Measurements from ENCODE around the gene DIRAS3. TPM values are rescaled to one million over a fixed set of nuclear protein-coding genes. Genes with fewer than 3 reads are reported as not detected.

Gene DIRAS3
- total and polyA plus RNA-seq, 4 donors, result 0.92 to 2.3 (median 1.9) TPM; not detected in 1

DNA sequence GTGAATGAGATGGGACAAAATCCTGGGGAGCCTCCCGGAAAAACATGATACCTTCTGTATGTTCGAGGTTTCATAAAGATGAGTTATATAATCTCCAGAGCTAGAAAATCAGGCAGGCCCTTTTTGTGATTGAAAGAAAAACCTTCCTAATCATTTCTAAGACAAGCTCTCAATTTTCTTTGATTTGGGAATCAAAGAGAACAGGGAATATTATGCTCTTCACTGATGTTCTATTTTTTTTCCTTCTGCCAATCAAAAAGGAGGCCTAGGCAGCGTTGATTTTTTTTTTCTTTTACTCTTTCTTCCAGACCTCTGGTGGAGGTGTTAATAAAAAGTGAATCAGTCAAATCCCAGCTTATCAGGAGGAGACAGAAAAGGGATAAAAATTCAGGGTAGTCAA lies 34.5 kb downstream of the DIRAS3 start (continued):
- TF ChIP-seq, protein P1, sequence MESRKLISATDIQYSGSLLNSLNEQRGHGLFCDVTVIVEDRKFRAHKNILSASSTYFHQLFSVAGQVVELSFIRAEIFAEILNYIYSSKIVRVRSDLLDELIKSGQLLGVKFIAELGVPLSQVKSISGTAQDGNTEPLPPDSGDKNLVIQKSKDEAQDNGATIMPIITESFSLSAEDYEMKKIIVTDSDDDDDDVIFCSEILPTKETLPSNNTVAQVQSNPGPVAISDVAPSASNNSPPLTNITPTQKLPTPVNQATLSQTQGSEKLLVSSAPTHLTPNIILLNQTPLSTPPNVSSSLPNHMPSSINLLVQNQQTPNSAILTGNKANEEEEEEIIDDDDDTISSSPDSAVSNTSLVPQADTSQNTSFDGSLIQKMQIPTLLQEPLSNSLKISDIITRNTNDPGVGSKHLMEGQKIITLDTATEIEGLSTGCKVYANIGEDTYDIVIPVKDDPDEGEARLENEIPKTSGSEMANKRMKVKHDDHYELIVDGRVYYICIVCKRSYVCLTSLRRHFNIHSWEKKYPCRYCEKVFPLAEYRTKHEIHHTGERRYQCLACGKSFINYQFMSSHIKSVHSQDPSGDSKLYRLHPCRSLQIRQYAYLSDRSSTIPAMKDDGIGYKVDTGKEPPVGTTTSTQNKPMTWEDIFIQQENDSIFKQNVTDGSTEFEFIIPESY (IDR thresholded peaks at IDR 0.05), result no peak
- TF ChIP-seq NR2F2 (IDR thresholded peaks at IDR 0.05) (no peak), FOXA2 (IDR thresholded peaks at IDR 0.05) (no peak)
- TF ChIP-seq, protein P2, sequence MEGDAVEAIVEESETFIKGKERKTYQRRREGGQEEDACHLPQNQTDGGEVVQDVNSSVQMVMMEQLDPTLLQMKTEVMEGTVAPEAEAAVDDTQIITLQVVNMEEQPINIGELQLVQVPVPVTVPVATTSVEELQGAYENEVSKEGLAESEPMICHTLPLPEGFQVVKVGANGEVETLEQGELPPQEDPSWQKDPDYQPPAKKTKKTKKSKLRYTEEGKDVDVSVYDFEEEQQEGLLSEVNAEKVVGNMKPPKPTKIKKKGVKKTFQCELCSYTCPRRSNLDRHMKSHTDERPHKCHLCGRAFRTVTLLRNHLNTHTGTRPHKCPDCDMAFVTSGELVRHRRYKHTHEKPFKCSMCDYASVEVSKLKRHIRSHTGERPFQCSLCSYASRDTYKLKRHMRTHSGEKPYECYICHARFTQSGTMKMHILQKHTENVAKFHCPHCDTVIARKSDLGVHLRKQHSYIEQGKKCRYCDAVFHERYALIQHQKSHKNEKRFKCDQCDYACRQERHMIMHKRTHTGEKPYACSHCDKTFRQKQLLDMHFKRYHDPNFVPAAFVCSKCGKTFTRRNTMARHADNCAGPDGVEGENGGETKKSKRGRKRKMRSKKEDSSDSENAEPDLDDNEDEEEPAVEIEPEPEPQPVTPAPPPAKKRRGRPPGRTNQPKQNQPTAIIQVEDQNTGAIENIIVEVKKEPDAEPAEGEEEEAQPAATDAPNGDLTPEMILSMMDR (IDR thresholded peaks at IDR 0.05; ENCODE audit: low read depth, low read length, missing input control), result no peak

DNA sequence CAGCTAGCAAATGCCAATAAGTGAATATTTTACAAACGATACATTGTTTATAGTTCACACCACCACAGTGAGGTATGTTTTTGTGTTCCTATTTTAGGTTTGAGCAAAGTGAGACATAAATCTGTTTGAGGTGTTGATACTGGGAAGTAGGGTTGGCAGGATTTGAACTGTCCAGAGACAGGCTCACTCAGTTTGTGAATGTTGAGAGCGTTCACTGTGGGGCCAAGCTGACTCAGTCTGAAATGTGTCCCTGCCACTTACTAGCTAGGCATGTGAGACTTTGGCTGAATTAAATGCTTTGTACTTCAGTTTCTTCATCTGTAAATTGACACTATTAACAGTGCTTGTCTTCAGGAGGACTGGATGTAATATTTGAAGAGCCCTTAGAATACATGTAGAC lies 35.1 kb downstream of the DIRAS3 start:
- no peaks in the 10 kb centered on the region for H3K4me1 ChIP-seq (ENCODE audit: control insufficient read depth in 4 of 4, insufficient read depth in 4 of 4, low read length in 3 of 4)
- TF ChIP-seq, protein P3, sequence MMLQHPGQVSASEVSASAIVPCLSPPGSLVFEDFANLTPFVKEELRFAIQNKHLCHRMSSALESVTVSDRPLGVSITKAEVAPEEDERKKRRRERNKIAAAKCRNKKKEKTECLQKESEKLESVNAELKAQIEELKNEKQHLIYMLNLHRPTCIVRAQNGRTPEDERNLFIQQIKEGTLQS (IDR thresholded peaks at IDR 0.05), result no peak
- TF ChIP-seq FOXA1 (IDR thresholded peaks at IDR 0.05) (no peak), YY1 (IDR thresholded peaks at IDR 0.05) (no peak), HNF4G (IDR thresholded peaks at IDR 0.05) (no peak), SP1 (IDR thresholded peaks at IDR 0.05) (no peak), HNF4A (conservative IDR thresholded peaks at IDR 0.05) (no peak), RAD21 (IDR thresholded peaks at IDR 0.05) (no peak), GABPA (IDR thresholded peaks at IDR 0.05 in 1 of 2, conservative IDR thresholded peaks at IDR 0.05 in 1 of 2) (no peak), JUND (IDR thresholded peaks at IDR 0.05) (no peak)
- TF ChIP-seq, protein P2 (IDR thresholded peaks at IDR 0.05; ENCODE audit: low read depth, low read length, missing input control), result no peak
- TF ChIP-seq, protein P4, sequence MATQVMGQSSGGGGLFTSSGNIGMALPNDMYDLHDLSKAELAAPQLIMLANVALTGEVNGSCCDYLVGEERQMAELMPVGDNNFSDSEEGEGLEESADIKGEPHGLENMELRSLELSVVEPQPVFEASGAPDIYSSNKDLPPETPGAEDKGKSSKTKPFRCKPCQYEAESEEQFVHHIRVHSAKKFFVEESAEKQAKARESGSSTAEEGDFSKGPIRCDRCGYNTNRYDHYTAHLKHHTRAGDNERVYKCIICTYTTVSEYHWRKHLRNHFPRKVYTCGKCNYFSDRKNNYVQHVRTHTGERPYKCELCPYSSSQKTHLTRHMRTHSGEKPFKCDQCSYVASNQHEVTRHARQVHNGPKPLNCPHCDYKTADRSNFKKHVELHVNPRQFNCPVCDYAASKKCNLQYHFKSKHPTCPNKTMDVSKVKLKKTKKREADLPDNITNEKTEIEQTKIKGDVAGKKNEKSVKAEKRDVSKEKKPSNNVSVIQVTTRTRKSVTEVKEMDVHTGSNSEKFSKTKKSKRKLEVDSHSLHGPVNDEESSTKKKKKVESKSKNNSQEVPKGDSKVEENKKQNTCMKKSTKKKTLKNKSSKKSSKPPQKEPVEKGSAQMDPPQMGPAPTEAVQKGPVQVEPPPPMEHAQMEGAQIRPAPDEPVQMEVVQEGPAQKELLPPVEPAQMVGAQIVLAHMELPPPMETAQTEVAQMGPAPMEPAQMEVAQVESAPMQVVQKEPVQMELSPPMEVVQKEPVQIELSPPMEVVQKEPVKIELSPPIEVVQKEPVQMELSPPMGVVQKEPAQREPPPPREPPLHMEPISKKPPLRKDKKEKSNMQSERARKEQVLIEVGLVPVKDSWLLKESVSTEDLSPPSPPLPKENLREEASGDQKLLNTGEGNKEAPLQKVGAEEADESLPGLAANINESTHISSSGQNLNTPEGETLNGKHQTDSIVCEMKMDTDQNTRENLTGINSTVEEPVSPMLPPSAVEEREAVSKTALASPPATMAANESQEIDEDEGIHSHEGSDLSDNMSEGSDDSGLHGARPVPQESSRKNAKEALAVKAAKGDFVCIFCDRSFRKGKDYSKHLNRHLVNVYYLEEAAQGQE (IDR thresholded peaks at IDR 0.05), result no peak
- no peaks in the 10 kb centered on the region for H3K9me3 ChIP-seq (ENCODE audit: control insufficient read depth in 4 of 4, low read length in 3 of 4)
- DNase-seq (ENCODE audit: low spot score), result no peak
- no peaks in the 10 kb centered on the region for H3K27me3 ChIP-seq (ENCODE audit: control insufficient read depth in 4 of 4, insufficient read depth in 4 of 4, low read length in 3 of 4)
- 92% methylated on average over 2 of the region's 2 CpGs for WGBS
- H3K9ac ChIP-seq (ENCODE audit: low read depth in 1 of 2, low read length in 2 of 2), result no peak overlapping the region
- no peak overlapping the region for H3K27ac ChIP-seq (ENCODE audit: low read depth in 1 of 2, low read length in 2 of 2)
- no peak overlapping the region for H3K4me3 ChIP-seq (ENCODE audit: low read depth in 1 of 3, low read length in 3 of 3)
- H3K36me3 ChIP-seq (ENCODE audit: control insufficient read depth in 4 of 4, insufficient read depth in 3 of 4, low read depth in 1 of 4, low read length in 3 of 4), result no peaks in the 10 kb centered on the region
